ENCODE data around the gene SMTN. TPM values are rescaled to one million over a fixed set of nuclear protein-coding genes. Genes with fewer than 3 reads are reported as not detected.

SMTN gene
- total RNA-seq, 4 donors from 2014 or later: 173 to 294 (median 253) TPM

DNA sequence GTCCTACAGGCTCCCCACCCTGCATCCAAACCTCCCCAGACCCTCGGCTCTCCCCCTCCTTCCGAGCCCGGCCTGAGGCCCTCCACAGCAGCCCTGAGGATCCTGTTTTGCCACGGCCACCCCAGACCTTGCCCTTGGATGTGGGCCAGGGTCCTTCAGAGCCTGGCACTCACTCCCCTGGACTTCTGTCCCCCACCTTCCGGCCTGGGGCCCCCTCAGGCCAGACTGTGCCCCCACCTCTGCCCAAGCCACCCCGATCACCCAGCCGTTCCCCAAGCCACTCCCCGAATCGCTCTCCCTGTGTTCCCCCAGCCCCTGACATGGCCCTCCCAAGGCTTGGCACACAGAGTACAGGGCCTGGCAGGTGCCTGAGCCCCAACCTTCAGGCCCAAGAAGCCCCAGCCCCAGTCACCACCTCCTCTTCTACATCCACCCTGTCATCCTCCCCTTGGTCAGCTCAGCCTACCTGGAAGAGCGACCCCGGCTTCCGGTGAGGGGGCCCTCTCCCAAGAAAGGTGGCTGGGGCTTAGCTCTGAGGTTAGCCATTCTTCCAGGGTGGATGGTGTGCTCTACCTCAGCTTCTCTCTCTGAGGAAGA lies 44.5 kb downstream of the SMTN start:
- Histone ChIP-seq H3K4me1 (peaks cover 0 to 14% (median 3%) of the 10 kb centered on the region in 4 donors), H3K4me3 (no peak overlapping the region), H3K36me3 (peaks cover 0 to 4% (median 0%) of the 10 kb centered on the region in 3 donors), H3K27ac (no peak overlapping the region), H3K27me3 (no peaks in the 10 kb centered on the region), H3K9me3 (no peaks in the 10 kb centered on the region)
- TF ChIP-seq POLR2A (IDR thresholded peaks at IDR 0.05): no peak
- TF ChIP-seq, protein P1, sequence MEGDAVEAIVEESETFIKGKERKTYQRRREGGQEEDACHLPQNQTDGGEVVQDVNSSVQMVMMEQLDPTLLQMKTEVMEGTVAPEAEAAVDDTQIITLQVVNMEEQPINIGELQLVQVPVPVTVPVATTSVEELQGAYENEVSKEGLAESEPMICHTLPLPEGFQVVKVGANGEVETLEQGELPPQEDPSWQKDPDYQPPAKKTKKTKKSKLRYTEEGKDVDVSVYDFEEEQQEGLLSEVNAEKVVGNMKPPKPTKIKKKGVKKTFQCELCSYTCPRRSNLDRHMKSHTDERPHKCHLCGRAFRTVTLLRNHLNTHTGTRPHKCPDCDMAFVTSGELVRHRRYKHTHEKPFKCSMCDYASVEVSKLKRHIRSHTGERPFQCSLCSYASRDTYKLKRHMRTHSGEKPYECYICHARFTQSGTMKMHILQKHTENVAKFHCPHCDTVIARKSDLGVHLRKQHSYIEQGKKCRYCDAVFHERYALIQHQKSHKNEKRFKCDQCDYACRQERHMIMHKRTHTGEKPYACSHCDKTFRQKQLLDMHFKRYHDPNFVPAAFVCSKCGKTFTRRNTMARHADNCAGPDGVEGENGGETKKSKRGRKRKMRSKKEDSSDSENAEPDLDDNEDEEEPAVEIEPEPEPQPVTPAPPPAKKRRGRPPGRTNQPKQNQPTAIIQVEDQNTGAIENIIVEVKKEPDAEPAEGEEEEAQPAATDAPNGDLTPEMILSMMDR (IDR thresholded peaks at IDR 0.05): no peak
- TF ChIP-seq EP300 (IDR thresholded peaks at IDR 0.05): no peak
- 73 to 74% methylated on average over 12 of the region's 12 CpGs for WGBS, 2 donors
- DNase-seq (ENCODE audit: low spot score in 2 of 2): no peak

DNA sequence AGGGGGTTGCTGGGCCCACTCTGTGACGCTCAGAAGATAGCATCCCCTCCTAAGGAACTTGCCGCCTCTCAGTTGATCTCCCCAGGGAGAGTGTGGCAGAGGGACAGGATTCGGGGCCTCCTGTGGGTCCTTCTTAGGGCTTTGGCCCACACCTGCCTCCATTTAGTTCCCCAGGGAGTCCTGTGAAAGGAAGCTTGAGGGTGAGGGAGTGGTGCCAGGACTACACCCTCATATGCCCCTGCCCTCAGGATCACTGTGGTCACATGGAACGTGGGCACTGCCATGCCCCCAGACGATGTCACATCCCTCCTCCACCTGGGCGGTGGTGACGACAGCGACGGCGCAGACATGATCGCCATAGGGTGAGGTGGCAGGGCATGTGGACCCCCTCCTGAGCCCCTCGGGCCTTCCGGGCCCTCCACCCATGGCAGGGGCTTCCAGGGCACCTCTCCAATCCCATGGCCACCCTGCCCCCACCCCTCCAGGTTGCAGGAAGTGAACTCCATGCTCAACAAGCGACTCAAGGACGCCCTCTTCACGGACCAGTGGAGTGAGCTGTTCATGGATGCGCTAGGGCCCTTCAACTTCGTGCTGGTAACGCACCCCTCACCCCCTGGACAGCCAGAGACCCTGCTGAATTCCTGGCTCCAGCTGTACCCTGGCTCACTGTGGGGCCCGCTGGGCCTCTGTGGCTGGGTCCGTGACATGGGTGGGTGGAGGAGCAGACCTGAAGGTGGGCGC lies 45.2 kb downstream of the SMTN start:
- WGBS, 2 donors: 84 to 92% methylated on average over 20 to 22 of the region's 22 CpGs
- Histone ChIP-seq H3K4me3 (no peak overlapping the region), H3K27me3 (no peaks in the 10 kb centered on the region), H3K9me3 (no peaks in the 10 kb centered on the region), H3K36me3 (peaks cover 0 to 4% (median 0%) of the 10 kb centered on the region in 3 donors), H3K27ac (no peak overlapping the region), H3K4me1 (peaks cover 0 to 14% (median 3%) of the 10 kb centered on the region in 4 donors)
- TF ChIP-seq, protein P1 (IDR thresholded peaks at IDR 0.05): no peak
- TF ChIP-seq POLR2A (IDR thresholded peaks at IDR 0.05): no peak
- no peak for DNase-seq (ENCODE audit: low spot score in 2 of 2)

DNA sequence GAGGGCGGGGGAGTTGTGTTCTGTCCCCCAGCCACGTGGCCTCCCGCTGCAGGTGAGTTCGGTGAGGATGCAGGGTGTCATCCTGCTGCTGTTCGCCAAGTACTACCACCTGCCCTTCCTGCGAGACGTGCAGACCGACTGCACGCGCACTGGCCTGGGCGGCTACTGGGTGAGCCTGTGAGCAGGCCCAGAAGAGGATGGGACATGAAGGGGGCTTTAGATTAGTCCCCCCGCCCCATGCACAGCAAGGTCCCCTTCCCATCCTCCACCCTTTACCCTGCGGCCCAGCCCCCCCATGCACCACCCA lies 45.7 kb downstream of the SMTN start:
- no peak for DNase-seq (ENCODE audit: low spot score in 2 of 2)
- H3K4me1 ChIP-seq: peaks cover 0 to 14% (median 3%) of the 10 kb centered on the region in 4 donors
- no peak for TF ChIP-seq EP300 (IDR thresholded peaks at IDR 0.05)
- TF ChIP-seq, protein P1 (IDR thresholded peaks at IDR 0.05): no peak
- no peak for TF ChIP-seq POLR2A (IDR thresholded peaks at IDR 0.05)
- no peaks in the 10 kb centered on the region for H3K9me3 ChIP-seq
- H3K27ac ChIP-seq: no peak overlapping the region
- H3K36me3 ChIP-seq: peaks cover 0 to 4% (median 0%) of the 10 kb centered on the region in 3 donors
- 85 to 89% methylated on average over 13 of the region's 13 CpGs for WGBS, 2 donors
- H3K27me3 ChIP-seq: no peaks in the 10 kb centered on the region
- no peak overlapping the region for H3K4me3 ChIP-seq

DNA sequence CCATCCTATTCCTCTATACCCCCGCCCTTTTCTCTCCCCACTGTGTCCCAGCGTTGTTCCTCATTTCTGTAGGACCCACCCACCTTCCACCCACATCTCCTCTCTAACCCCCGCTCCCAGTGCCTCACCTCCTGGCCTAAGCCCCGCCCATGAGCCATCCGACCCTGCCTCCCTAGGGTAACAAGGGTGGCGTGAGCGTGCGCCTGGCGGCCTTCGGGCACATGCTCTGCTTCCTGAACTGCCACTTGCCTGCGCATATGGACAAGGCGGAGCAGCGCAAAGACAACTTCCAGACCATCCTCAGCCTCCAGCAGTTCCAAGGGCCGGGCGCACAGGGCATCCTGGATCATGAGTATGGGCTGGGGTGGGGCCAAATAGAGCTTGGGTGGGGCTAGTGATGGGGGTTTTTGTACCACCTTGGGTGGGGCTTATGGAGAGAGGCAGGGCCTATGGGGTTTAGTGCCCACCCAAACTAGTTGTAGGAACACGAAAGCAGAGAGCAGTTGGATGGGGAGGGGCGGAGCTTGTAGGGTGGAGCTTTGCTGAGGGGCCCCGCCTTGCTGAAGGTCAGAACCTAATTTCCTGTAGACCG lies 46.2 kb downstream of the SMTN start:
- TF ChIP-seq, protein P1 (IDR thresholded peaks at IDR 0.05): no peak
- Histone ChIP-seq H3K36me3 (peaks cover 0 to 4% (median 0%) of the 10 kb centered on the region in 3 donors), H3K4me1 (peaks cover 0 to 12% (median 2%) of the 10 kb centered on the region in 4 donors), H3K27me3 (no peaks in the 10 kb centered on the region), H3K4me3 (no peak overlapping the region), H3K27ac (no peak overlapping the region), H3K9me3 (no peaks in the 10 kb centered on the region)
- WGBS, 2 donors: 61 to 67% methylated on average over 18 to 19 of the region's 19 CpGs
- no peak for DNase-seq (ENCODE audit: low spot score in 2 of 2)

DNA sequence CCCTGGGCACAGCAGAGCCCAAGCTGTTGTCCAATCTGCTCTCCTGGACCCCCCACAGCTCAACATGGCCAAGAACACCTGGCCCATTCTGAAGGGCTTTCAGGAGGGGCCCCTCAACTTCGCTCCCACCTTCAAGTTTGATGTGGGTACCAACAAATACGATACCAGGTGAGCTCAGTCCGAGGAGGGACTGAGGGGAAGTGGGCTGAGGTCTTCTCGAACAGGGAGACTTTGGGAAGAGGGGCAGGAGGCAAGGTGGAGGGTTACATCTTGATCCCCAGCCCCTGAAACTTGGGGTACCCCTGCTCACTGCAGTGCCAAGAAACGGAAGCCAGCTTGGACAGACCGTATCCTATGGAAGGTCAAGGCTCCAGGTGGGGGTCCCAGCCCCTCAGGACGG lies 47.0 kb downstream of the SMTN start:
- Histone ChIP-seq H3K27ac (no peak overlapping the region), H3K9me3 (no peaks in the 10 kb centered on the region), H3K4me3 (no peak overlapping the region), H3K4me1 (peaks cover 0 to 3% (median 0%) of the 10 kb centered on the region in 4 donors), H3K27me3 (no peaks in the 10 kb centered on the region), H3K36me3 (peaks cover 0 to 5% (median 0%) of the 10 kb centered on the region in 3 donors)
- no peak for TF ChIP-seq EP300 (IDR thresholded peaks at IDR 0.05)
- TF ChIP-seq, protein P1 (IDR thresholded peaks at IDR 0.05): no peak
- no peak for TF ChIP-seq POLR2A (IDR thresholded peaks at IDR 0.05)
- no peak for DNase-seq (ENCODE audit: low spot score in 2 of 2)
- WGBS, 2 donors: 90 to 95% methylated on average over 7 of the region's 7 CpGs

All from tibial nerve (tissue), 4 donors.